ENCODE data around the gene LMO2.

The LMO2 gene

DNA sequence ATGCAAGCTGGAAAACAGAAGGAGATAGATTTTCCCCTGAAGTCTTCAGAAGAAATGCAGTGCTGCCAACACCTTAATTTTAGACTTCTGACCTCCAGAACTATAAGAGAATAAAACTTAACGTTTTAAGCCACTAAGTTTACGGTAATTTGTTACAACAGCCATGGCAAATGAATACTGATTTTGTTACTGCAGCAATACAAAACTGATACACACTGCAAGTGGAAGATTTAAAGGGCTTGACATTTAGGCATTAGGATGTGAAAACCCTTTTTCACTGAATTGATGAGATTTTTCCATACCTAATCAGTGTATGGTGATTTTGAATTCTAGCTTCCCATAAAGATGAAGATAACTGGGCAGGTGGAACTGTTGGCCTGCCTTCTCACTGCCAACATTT lies 22.1 kb upstream of the LMO2 start:
- DNase-seq (ENCODE audit: low read depth), result no peak

DNA sequence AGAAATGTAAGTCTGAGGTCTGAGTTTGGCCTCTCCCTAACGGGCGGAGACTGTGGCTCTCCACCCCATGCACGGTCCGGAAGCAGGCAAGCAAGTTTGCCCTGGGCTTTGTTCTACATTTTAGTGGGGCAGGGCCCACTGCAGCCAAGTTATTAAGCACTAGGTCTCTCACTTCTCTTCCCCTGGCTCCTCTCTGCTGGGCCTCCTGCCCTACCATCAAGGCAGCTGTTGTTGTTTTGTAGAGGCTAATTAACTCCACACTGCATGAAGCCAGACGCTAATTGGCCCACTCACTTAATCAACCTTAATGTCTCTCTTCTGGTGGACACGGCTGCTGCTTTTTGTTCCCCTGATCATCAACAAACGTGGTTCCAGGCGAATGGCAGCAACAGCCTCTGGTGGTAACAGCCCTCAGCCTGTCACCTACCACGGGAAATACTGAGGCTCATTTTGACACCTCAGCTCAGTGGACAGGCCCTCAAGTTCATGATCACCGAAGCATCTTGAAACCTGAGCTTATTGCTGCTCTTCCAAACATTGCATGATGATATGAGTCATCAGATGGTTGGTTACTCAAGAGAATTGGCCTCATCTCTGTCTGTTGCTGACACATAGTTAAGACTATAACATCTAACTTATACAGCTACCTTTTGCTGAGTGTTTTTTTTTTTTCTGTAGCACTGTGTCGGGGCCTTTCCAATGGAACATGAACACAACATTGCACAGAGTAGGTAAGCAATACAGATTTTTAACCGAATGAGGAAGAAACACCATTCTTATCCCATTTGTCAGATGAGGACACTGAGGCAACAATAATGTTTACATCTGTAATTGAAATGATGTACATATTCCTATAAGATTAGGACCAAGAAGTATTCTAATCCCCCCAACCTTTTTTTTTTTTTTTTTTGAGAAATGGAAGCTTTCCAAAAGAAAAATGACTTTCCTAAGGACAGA lies 20.8 kb upstream of the LMO2 start:
- no peak for DNase-seq (ENCODE audit: low read depth)

DNA sequence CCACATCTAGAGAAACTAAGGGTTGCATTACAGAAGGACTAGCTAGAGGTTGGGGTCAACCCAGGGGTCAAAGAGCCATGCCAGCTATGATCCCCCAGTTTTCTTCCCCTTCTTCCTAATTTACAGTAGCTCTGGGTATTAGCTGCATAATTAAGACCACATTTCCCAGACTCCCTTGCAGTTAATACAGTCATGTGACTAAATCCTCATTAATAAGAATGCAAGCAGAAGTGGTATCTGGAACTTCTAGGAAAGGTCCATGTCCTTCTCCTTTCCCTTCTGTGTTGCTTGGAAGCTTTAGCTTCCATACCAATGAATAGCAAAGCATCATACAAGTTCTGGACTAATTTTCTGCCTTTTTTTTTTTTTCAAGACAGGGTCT lies 19.1 kb upstream of the LMO2 start:
- DNase-seq (ENCODE audit: low read depth), result no peak

DNA sequence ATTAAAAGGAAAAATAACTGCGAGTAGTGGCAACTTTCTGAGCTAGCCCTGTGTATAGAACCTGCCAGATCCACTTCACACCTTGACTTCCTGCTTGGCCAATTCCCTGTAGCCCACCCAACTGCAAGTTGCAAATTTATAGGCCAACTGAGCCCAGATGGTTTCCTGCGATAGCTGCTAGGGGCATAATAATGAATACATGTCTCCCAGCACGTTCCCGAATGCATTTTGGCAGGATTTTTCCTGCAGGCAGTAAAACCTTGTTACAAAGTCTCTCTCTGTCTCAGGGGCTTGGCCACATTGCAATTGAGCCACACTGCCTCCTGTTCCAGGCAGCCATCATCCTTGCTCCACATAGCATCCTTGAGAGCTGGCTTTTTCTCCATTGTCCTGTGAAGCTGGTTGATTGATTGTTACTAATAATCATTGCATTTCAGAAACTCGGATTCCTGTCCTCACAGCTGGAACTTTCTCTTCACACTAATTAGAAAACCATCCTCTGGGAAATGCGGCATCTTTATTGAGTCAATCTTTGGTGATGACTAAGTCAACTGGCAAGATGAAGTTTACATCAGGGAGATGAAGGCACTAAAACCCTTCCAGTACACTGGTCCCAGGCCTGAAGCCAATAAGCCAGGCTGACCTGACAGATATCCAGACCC lies 18.6 kb upstream of the LMO2 start:
- no peak for DNase-seq (ENCODE audit: low read depth)

DNA sequence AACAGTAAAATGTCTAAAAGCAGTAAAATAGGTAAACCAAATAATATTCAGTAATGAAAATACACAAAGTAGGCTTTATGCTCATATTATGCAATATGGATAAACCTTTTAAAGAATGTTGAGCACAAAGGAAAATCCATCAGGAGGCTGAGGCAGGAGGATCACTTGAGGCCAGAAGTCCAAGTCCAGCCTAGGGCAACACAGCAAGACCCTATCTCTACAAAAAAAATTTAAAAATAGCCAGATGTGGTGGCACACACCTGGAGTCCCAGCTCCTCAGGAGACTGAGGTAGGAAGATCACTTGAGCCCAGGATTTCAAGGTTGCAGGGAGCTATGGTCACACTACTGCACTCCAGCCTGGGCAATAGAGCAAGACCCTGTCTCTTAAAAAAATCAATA lies 17.7 kb upstream of the LMO2 start:
- DNase-seq (ENCODE audit: low read depth), result no peak

DNA sequence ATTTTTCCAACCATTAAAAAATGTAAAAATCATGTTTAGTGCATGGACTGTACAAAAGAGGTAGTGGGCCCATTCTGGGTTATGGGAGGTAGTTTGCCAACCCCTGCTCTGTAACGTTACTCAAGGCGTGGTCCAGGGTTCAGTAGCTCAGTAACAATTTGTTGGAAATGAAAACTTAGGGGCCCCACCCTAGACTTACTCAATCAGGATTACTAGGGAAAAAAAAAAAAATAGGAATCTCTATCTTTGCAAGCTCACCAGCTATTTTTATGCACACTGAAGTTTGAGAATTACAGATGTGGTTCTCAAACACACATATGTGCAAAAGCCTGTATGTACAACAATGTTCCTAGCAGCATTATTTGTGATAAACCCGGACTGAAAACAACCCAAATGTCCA lies 17.3 kb upstream of the LMO2 start:
- no peak for DNase-seq (ENCODE audit: low read depth)

DNA sequence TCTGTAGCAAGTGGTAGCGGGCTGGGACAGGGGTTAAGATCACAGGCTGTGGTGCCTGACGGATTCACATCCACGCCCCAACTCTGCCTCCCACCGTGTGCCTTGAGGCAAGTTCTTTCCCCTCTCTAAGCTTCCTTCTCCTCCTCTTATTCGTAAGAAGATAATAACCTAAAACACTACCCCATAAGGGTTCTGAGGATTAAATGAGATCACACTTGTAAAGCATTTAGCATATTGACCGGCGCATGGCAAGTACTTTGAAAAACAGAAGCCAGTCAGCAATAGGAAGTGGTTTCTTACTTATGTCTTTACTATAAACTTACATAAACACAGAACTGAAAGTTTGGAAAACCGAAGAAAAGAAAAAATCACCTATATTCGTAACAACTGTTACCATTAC lies 15.5 kb upstream of the LMO2 start:
- no peak for DNase-seq (ENCODE audit: low read depth)

DNA sequence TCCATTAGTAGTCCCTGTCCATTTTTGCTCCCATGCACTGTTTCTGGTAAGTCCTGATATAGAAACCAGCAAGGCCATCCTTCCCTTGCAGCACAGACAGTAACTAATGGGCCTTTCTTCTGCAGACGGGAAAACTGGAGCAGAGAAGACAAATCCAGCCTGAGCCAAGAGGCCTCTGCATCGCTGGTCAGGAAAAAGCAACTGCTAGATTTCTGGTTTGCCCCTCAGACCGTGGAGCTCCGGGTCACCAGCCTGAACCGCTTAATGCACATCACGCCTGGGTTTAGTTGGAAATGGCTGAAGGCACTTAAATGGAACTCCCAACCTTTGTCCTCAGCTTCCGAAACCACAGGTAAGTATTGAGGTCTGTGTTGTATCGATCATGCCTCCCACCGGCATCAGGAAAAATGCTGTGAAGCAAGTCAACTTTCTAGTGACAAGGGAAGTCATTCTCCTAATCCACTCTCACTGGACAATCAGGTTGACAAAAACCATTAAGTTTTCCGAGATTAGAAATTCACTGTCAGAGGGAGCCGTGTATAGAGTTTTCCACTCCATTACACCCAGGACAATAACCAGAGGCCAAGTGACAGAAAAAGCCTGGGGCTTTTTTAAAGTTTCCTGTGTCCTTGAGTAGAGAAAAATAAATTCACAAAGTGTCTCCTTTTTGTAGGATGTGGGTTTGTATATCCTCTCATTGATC lies 14.8 kb upstream of the LMO2 start:
- DNase-seq (ENCODE audit: low read depth), result no peak

DNA sequence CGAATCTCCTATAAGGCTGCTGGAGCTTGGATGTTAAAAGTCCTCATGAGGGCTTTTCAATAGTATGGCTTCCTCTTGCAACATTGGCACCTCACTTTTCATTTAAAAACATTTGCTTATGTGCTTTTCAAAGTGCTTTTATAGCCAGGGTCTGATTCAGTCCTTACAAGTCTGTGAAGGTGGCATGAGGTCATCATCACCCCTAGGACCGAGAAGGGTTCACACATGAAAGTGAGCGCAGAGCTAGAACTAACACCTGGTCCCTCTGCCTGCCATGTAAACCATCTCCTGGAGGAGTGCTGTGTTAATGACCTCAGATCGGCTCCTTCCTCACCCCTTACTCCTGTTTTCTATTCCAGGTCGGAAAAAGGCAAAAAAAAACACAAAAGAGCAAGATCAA lies 12.2 kb upstream of the LMO2 start:
- DNase-seq (ENCODE audit: low read depth), result no peak

DNA sequence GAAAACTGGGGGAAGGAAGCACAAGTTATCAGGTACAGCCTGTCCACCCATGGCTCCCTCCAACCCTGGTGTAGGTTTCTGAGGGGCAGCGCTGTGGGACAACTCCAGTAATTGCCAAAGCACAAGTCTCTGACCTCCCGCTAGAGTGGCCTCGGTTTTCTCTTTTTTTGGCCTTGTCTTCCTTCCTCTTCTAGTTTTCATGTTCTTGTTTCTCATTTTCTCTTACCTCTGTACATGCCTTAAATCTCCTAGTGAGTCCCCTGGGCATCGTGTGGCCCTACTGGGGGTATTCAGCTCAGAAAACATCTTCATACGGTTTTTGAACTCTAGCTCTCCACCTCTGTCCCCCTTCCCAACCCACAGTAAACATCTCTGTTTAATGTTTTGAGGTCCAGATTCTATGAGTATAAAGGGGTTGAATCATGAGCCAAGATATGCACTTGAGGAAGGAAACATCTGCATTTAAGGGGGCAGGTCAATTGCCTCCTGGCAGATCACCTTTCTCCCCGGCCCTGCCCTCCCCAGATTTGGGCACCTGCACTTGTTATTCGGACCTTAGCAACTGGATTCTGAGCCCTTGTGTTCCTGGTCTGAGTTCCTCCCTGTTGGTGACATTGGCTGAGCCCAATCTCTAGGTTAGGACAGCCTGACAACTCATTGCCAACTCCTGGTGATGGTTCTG lies 8.4 kb upstream of the LMO2 start:
- DNase-seq (ENCODE audit: low read depth), result no peak

DNA sequence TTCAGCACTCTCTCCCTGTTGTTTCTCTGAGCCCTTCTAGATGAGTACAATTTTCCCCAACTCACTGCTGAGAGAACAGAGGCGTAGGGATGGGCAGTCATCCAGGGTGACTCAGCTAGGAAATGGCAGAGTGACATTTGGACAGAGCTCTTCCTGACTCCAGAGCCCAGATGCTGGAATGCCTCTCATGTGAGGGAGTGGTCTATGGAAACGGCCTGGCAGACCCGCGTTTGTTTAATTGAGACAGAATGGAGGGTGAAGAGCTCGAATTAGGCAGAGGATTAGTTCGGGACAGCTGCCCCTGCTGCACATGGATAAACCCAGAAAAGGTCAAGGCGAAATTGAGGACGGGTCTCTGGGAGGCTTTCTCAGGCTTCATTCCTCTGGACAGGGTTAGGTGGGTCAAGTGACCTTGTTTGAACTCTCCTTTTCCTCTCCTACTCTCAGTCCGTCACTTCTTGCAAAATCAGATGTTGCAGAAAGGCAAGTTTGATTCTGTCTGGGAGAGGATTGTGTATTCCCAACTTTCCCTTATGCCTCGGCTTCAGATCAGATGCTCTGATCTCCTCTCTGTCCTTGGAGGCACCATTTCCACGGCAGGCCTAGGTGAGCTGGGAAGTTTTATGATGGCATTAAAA lies 7.6 kb upstream of the LMO2 start:
- DNase-seq (ENCODE audit: low read depth), result no peak

DNA sequence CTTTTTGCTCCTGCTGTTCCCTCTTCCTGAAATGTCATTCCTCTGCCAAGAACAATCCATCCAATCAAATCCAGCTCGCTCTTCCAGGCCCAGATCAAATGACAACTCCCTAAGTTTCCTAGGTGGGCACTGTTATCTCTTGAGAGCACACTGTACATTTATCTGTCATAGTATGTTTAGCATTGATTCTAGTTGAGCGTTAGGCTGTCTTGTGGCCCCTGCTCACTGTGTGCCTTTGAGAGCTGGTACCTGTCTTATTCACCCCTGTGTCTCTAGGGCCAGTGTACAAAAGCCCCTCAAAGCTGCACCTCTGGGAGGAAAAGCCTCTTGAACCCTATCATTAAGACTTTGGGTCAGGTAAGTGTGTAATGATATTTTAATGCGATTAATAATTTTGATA lies 7.1 kb upstream of the LMO2 start:
- DNase-seq (ENCODE audit: low read depth), result no peak

DNA sequence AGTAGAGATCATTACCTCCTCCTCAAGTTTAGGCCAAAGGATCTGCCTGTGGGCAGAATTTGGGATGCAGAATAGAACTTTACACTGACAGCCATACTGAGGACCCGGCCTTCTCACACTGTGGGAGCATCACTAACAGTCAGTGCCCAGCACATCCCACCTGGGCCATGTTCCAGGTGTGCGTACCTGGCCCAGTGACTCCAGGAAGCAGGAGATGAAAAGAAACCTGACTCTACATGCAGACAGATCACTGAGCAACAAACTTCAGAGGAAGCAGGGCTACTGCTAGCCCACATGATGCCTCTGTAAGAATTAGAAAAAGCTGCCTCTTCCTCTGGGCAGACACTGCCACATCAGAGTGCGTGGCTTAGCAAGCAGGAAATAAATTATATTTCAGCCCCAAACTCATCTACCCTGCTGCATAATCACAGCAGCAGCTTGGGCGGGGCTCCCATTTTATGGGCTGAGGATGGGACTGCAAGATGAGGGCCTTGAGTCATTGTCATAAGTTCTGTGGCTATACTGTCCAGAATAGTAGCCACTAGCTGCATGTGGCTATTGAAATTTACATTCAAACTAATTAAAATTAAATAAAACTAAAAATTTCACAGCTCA lies 6.0 kb upstream of the LMO2 start:
- DNase-seq (ENCODE audit: low read depth), result no peak

DNA sequence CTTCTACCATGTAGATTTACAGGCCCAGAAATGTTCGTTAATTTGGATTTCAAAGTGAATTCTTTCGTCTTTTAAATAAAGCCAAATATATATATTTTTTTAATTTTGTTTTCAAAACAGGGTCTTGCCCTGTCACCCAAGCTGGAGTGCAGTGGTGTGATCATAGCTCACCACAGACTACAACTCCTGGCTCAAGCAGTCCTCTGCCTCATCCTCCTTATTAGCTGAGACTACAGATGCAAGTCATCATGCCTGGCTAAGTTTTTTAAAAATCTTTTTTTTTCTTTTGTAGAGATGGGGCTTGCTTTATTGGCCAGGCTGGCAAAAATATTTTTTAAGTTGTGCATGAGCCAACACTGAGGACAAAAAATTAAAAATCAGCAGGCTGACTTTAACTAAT lies 5.0 kb upstream of the LMO2 start:
- DNase-seq (ENCODE audit: low read depth), result no peak

DNA sequence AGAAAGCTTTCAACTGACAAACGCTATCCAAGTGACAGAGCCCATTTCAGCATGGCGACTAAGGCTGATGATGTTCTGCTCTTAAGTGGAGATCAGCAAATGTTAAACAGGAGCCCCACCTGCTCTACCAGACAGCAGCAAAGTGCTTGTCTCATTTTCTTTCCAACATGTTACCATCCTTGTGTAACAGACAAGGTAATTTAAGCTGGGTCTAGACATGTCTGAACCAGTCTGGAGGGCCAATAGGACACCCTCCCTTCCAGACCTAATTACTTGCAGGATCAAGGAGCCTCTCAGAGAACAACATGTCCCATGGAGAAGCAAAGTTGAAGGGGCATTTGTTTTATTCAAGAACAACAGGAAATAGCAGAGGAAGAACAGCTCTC lies 3.9 kb upstream of the LMO2 start:
- DNase-seq (ENCODE audit: low read depth), result no peak

DNA sequence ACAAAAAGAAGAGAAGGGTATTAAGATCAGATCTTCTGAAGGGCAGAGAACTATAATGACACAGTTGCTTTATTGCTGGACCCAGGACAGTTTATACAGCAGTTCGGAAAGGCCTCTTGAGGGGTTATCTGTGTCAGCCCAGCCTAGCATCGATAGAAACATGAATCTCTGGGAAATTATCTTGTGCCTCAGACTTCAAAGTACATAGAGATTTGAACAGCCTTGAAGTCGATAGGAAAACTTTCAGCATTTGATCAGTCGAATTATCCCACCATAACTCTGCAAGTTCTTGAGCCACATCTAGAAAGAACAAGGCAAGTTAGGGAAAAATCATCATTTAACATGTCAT lies 2.5 kb upstream of the LMO2 start:
- no peak for DNase-seq (ENCODE audit: low read depth)

DNA sequence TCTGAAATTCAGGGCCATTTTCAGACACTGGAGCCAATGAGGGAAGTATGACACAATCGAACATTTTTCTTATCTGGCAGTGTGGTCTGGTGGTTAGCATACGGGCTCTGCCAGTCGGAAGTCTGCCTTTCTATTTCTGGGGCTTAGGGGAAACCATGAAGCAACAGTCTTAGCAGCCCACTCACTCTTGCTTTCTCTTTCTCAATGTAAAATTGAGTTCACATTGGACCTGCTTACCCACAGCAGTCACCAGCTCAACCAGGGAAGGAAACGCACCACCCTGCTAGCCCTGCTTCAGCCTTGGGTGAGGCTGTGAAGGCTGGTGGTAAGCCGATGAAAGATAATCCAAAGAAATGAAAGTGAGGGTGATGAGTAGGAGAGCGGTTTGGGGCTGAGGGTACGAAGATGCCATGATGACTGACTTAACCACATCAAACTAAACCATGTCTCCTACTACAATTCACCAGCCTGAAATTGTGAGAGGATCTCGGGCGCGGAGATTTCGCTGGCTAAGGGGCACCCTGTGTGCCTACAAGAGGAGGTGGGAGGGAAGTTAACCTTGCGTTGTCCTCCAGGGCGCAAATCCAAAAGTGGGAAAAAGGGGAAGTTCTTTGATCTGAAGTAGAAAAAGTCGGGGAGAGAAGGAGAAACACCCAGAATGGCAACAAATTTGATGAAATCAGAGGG lies 2.0 kb upstream of the LMO2 start:
- peak; percentile 23 for DNase-seq (ENCODE audit: low read depth)

DNA sequence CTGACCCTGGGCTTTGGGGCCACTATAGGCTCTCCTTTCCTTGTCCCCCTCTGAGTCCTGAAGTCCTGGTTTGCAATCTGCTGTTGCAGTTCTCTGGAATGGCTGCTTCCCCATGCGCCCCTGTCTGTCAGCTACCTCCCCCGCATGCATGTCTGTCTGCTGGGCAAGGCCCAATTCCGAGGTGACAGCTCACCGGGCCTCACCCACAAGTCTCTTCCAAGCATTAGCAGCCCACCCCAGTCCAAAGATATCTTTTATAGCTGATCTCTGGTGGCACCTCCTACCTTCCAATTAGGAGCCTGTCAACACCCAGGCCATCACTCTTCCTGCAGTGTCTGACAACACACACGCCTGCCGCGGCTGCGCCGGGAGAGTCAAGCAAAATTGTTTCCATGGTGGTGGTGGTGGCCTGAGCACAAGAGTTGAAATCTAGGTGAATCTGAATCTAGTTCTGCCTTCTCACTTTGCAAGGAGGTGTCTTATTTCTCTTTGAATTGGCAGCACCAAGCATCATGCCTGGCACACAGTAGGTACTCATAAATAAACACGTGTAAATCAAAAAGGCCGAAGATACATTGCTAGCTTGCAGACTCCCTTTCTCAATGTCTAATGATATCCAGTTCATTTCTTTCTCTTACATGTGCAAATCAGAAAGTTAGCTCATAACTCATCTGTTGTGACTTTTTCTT lies 1.2 kb upstream of the LMO2 start:
- no peak for DNase-seq (ENCODE audit: low read depth)

DNA sequence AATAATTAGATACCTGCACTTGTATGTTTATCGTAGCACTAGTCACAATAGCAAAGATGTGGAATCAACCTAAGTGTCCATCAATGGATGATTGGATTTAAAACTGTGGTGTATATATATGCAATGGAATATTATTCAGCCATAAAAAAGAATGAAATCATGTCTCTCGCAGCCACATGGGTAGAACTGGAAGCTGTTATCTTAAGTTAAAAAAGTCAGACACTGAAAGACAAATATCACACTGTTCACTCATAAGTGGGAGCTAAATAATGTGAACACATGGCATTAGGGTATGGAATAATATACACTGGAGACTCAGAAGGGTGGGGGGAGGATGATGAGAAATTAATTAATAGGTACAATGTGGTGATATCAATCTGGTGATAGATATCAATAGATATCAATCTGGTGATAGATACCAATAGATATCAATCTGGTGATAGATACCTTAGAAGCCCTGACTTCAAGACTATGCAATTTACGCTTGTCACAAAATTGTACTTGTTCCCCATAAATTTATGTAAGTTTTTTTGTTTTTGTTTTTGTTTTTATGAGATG lies 2.0 kb downstream of the LMO2 start:
- no peak for DNase-seq (ENCODE audit: low read depth)

DNA sequence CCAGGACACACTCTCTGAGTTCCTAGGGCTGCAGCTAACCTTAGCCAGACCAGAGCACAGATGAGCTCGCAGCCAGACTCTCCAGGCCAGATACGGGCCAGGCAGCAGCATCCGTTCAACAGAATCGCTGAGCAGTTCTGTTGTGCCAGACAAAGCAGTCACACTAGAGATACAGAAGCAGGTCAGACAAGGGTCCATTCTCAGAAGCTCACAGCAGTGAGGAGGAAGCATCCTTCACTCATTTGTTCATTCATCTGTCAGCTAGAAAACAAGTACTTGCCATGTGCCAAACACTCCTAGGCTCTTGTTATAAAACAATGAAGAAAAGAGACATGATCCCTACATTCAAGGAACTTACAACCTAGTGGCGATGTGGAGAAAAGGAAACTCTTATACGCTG lies 2.6 kb downstream of the LMO2 start:
- DNase-seq (ENCODE audit: low read depth), result no peak
